Activated CD8-positive, alpha-beta memory T cell treated with anti-CD3 and anti-CD28 coated beads for 1 hour (primary cell): ENCODE measurements around the gene MAMLD1.

Experiments
- DNase-seq, 2 donors: peaks; one replicate each; pipeline ENCODE4 v3.0.0-alpha.2; 2020; ENCODE audit warnings: low read depth in 1 of 2; ENCODE audit errors: extremely low read depth in 1 of 2

MAMLD1 gene

DNA sequence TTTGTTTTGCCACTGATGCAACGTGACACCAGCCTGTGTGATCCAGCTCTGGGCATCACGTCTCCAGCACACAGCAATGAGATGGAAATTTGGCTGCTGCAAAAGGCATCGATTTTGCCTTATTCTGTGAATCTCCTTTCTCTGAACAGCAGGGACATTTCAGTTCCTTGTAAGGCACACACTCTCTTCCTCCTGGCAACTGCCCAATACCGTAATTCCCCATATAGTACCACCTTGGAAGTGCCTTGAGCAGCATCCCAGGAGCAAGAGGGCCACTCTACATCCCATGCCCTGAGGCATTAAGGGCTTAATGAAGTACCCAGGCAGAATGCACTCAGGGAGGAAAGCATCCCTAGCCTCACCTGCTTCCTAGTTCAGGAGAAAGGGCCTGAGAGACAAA is 10.5 kb upstream of the MAMLD1 start:
- DNase-seq, result no peak

GRCh38 chrX:150355913-150356312 is 7.2 kb upstream of the MAMLD1 start:
- DNase-seq, result no peak

GRCh38 chrX:150357790-150358189 is 5.3 kb upstream of the MAMLD1 start:
- DNase-seq, result no peak

DNA sequence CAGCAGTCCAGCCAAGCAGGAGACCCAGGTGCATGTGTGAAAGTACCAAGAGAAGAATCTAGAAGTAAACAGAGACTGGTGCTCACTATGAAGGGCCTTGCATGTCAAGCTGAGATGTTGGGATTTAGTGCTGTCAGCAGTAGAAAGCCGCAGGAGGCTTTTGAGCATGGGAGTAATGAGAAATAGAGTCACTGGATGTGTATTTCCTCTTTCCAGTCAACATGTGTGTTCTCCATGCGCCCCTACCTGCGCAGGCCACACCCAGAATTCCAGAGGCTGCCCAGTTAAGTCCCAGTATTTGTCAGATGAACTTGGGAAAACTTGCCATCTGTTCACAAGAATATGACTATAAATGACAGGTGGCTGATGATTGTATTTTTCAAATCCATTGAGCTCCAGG is 4.5 kb upstream of the MAMLD1 start:
- DNase-seq, result no peak

DNA sequence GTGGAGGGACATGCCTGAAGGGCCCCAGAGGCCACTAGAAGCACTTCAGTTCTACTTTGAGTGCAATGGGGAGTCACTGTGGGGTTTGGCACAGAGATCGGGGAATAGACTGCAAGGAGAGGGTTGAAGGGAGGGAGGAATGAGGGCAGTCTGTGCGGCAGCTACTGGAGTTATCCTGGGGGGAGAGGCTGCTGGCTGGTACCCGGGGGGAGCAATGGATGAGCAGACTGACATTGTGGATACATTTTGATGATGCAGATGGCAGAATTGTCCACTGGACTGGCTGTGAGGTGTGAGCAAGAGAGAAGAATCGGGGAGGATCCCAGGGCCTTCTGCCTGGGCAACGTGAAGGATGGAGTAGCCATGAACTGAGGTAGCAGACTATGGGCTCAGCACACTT is 2.8 kb upstream of the MAMLD1 start:
- DNase-seq, result no peak

DNA sequence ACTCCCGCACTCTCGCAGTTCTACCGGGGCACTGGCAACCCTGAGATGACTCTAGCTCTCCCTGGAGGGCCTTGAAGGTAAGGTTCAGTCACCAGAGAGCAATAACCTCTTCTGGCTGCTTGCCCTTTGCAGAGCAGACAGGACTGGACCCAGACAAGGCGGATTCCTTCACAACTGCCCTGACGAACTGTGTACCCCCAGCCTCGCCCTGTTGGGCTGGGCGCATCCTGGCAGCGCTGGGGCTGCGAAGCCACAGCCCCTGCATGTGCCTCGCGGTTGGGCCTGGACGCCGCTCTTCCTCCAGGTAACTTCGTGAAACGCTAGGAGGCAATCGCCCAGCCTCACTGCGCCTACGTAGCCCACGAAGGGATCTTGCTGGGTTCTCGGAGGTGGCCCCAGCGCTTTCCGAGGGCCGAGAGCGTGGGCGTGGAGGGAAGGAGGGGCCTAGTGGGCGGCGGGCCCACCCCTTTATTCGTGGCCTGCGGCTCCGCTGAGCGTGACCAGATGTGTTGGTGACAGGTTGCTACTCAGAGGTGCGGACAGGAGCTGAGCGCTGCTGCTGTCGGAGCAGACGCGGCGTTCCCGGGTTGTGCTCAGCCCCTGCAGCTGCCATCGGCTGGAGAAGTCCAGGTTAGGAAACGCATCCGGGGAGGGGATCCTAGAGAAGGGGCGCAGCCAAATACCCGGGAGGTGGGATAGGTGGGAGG is 1.9 kb upstream of the MAMLD1 start:
- no peak for DNase-seq

- no peak for DNase-seq
These were observed 1.3 kb upstream of the MAMLD1 start for GRCh38 chrX:150361777-150362351.

GRCh38 chrX:150363561-150364346 is 637 bp downstream of the MAMLD1 start:
- no peak for DNase-seq

GRCh38 chrX:150364347-150365050 is 1.4 kb downstream of the MAMLD1 start:
- no peak for DNase-seq

DNA sequence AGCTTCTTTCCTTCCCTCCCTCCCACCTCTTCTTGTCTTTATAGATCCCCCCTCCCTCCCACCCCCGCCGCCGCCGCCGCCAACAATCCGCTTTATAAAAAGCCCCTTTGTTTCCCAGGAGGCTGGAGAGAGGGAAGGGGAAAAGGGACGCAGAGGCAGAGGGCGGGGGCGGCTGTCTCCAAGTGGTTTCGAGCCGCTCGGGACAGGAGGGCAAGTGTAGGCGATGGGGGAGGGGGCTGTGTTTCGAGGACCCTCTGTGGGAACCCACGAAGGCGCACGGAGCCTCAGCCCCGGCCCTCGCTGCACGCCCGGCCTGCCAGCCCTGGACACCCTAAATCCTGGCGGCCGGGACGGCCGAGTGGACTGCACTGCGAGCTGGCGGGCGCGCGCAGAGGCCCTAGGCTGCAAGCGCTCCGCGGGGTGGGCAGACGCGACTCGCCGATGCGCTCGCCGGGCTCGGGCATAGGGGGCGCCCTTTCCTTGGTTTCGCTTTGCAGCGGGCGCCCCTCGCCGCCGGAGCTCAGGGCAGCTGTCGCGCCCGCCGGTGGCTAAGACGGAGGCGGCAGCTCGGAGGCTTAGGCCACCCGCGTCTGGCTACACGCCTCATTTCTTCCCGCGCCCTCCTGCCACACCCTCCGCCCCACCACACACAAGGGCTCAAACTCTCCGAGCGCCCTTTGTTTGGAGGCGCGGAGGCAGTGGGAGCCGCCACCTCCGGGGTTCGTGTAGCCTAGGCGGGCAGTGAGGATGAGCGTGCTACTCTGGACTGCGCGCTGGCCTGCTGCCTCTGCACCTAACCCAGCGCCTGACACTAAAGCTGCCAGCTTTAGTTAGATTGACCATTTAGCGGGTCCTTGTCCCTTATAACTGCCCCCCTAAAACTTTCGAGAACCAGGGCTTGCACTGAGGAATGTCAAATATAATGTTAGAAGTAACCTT is 2.2 kb downstream of the MAMLD1 start:
- DNase-seq, result peak in 1 of 2 donors; percentile 46

DNA sequence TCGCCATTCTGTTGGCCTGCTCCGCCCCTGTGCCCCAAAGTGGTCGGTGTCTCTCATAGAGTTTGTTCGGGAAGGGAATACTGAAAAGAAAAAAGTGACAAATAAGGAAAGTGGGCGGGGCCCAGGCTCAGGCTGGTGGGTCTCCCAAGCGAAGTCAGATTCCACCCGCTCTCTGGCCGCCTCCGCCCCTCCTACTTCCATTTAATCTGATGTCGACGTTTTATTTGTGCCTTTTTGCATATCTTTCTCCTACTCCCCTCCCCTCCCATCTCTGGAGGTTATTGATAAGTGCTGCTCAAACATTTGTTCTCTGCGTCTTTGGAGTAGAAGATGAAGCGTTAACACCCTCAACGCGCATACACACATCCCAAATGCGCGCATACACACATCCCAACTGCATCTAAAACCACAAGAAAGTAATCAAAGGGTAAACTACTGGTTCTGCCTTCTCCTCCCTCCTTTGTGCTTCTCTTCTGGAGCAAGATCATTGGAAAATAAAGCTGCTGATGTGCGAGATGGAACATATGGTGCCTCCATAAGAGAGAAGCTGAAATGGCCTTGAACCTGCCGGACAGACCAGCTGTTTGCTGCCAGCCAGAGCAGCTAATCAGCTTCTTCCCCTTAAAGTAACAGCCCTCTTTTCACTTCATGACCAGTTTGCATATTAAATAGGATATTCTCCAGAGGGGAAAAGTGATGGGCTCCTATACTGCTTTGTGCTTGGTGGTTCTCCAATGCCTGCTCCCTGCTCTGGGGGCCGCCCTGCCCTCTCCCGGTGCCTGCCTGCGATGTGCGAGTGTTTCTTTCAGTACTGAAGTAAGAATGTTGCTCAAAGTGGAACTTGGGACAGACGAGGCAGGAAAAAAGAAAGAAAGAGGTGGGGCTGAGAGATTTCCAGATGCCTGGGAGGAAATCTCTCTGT is 3.1 kb downstream of the MAMLD1 start:
- no peak for DNase-seq

GRCh38 chrX:150366951-150367545 is 3.9 kb downstream of the MAMLD1 start:
- no peak for DNase-seq

DNA sequence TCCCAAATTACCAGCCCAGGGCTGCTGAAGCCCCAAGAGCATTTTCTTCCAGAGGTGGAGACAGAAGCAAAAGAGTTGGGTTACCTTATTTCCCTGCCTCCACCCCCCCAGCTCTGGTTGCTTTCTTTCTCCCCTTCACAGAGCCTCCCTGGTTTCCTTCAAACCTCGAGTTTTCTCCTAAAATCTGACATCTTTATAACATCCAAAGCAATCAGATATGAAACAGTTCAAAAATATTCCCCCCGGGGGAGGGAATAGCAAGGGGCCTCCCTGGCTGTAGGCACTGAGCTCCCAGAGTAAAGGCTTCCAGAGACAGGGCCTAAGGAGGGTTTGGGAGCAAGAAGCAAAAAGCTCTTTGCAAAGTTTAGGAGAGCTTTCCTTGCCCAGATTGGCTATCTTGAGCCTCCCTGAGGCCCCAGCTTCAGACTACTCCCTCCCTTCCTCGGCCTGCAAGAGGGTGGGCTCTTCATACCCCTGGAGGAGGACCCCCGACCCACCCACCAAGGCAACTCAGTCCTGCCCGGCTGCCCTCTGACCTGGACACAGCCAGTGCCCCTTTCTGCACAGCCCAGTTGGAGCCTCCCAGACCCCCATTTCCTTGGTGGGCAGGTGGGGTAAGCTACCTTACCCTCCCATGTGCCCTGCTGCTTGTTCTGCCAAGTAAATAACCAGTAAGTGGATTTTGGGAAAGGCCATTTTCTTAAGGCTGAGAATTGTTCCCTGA is 7.6 kb downstream of the MAMLD1 start:
- no peak for DNase-seq

GRCh38 chrX:150371877-150372276 is 8.8 kb downstream of the MAMLD1 start:
- no peak for DNase-seq

GRCh38 chrX:150372280-150372679 is 9.2 kb downstream of the MAMLD1 start:
- DNase-seq, result no peak

GRCh38 chrX:150372756-150373155 is 9.6 kb downstream of the MAMLD1 start:
- DNase-seq, result no peak

GRCh38 chrX:150375243-150375770 is 12.2 kb downstream of the MAMLD1 start:
- DNase-seq, result no peak

- no peak for DNase-seq
These were observed 13.9 kb downstream of the MAMLD1 start for GRCh38 chrX:150377005-150377404.
